ENCODE results near the gene TRAF2.

- TF ChIP-seq POLR2A (IDR thresholded peaks at IDR 0.05) (no peak), EP300 (IDR thresholded peaks at IDR 0.05) (no peak), CTCF (IDR thresholded peaks at IDR 0.05) (no peak)
These were observed 29.1 kb upstream of the TRAF2 start for GRCh38 chr9:136857166-136857565.
